HEK293 (cell line): Measurements from ENCODE around the gene HIRA.

Source experiments
- CTCF ChIP-seq: fragments of 450-650 bp; formaldehyde crosslinking; IDR thresholded peaks from 2 replicates; pipeline ENCODE4 v1.5.1; 2016; ENCODE audit warnings: missing biosample characterization, missing genetic modification characterization
- REST ChIP-seq: fragments of 450-650 bp; formaldehyde crosslinking; IDR thresholded peaks from 2 replicates; pipeline ENCODE4 v1.5.1; 2016; ENCODE audit warnings: missing biosample characterization, missing genetic modification characterization
- TCF7L2 ChIP-seq: IDR thresholded peaks from 2 replicates; pipeline ENCODE4 v1.6.1; 2011; ENCODE audit warnings: low read depth, mild to moderate bottlenecking, inconsistent platforms, low read length, moderate library complexity, borderline replicate concordance
- YY1 ChIP-seq: fragments of 450-650 bp; formaldehyde crosslinking; IDR thresholded peaks from 2 replicates; pipeline ENCODE4 v1.5.1; 2018; ENCODE audit warnings: missing biosample characterization, missing genetic modification characterization
- ZNF138 ChIP-seq: fragments of 450-650 bp; formaldehyde crosslinking; IDR thresholded peaks from 2 replicates; pipeline ENCODE4 v1.5.1; 2016; ENCODE audit warnings: missing biosample characterization, missing genetic modification characterization, borderline replicate concordance
- ZNF23 ChIP-seq: fragments of 450-650 bp; formaldehyde crosslinking; IDR thresholded peaks from 2 replicates; pipeline ENCODE4 v1.5.1; 2016; ENCODE audit warnings: missing biosample characterization, missing genetic modification characterization, borderline replicate concordance
- ZNF248 ChIP-seq: fragments of 450-650 bp; formaldehyde crosslinking; IDR thresholded peaks from 2 replicates; pipeline ENCODE4 v1.5.1; 2017; ENCODE audit warnings: missing biosample characterization, missing genetic modification characterization
- ZNF473 ChIP-seq: fragments of 450-650 bp; formaldehyde crosslinking; IDR thresholded peaks from 2 replicates; pipeline ENCODE4 v1.5.1; 2017; ENCODE audit warnings: missing biosample characterization, missing genetic modification characterization
- ZNF707 ChIP-seq: fragments of 450-650 bp; formaldehyde crosslinking; IDR thresholded peaks from 2 replicates; pipeline ENCODE4 v1.5.1; 2016; ENCODE audit warnings: missing biosample characterization, missing genetic modification characterization
- ZNF830 ChIP-seq: fragments of 450-650 bp; IDR thresholded peaks from 2 replicates; pipeline ENCODE4 v1.5.0; 2018; ENCODE audit warnings: missing biosample characterization, missing genetic modification characterization, low read depth, mild to moderate bottlenecking, moderate library complexity
- ZSCAN18 ChIP-seq: fragments of 450-650 bp; formaldehyde crosslinking; IDR thresholded peaks from 2 replicates; pipeline ENCODE4 v1.5.1; 2016; ENCODE audit warnings: missing biosample characterization, missing genetic modification characterization
- ZSCAN30 ChIP-seq: fragments of 450-650 bp; IDR thresholded peaks from 2 replicates; pipeline ENCODE4 v1.5.1; 2018; ENCODE audit warnings: missing biosample characterization, mild to moderate bottlenecking, missing genetic modification characterization, moderate library complexity

GRCh38 chr22:19295733-19296132 is 135.8 kb downstream of the HIRA start:
- TF ChIP-seq CTCF (no peak), ZNF23 (tag by site-specific recombination) (no peak), ZNF473 (tag by site-specific recombination) (no peak), ZSCAN30 (tag by site-specific recombination) (no peak), ZNF138 (no peak), TCF7L2 (no peak), YY1 (no peak), ZNF248 (no peak), ZNF830 (tag by site-specific recombination) (no peak), ZSCAN18 (tag by site-specific recombination) (no peak), REST (tag by site-specific recombination) (no peak), ZNF707 (no peak)
